D721Med (cell line): ENCODE data around the gene TAF12.
"Not testable (repeated sequence)": the region's sequence is repeated elsewhere in the genome, so short reads cannot be mapped to it uniquely, and the experiment has no call there.

Experiments
- DNase-seq: peaks from one replicate; pipeline ENCODE4 v3.0.0; 2011; ENCODE audit warnings: low spot score; ENCODE audit not compliant: insufficient read length
- FAIRE-seq: peaks from 2 replicates; lab custom pipeline; 2011; peaks lifted over from hg19 to GRCh38; lab: Jason Lieb, UNC
- TF ChIP-seq, protein P1 (sequence below): IDR thresholded peaks from 2 replicates; pipeline ENCODE4 v1.5.1; 2012; ENCODE audit warnings: mild to moderate bottlenecking, control low read depth; ENCODE audit not compliant: insufficient read depth; ENCODE audit errors: missing control alignments

Gene TAF12

DNA sequence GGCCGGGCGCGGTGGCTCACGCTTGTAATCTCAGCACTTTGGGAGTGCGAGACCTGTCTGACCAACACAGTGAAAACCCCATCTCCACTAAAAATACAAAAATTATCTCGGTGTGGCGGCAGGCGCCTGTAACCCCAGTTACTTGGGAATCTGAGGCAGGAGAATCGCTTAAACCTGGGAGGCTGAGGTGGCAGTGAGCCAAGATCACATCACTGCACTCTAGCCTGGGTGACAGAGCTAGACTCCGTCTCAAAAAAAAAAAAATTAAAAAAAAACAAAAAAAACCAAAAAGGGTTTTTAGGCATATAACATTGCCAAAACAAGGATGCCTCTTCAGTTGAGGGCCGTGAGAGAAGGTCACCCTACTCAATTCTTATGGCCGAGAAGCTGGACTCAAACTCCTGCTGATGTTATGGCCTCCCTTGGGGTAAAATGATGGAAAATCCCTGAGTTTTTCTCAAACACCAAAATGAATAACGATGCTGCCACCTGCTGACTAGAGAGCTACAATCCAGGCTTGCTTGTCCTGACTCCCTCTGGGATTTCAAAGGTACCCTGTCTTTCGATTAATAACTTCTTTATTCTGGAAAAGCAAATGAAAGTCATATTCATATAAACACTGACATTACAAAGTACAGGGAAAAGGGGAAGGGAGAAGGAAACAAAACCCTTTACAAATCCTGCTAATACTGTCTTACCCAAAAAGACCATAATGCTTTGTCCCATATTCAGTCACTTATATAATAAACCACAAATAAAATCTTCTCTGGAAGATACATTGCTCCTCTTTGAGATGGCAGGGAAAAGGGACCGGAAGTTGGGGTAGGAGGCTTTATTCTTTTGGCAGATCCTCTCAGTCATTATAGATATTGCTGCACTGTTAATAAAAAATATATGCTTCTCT, 40.1 kb downstream of the TAF12 start:
- TF ChIP-seq, protein P1, sequence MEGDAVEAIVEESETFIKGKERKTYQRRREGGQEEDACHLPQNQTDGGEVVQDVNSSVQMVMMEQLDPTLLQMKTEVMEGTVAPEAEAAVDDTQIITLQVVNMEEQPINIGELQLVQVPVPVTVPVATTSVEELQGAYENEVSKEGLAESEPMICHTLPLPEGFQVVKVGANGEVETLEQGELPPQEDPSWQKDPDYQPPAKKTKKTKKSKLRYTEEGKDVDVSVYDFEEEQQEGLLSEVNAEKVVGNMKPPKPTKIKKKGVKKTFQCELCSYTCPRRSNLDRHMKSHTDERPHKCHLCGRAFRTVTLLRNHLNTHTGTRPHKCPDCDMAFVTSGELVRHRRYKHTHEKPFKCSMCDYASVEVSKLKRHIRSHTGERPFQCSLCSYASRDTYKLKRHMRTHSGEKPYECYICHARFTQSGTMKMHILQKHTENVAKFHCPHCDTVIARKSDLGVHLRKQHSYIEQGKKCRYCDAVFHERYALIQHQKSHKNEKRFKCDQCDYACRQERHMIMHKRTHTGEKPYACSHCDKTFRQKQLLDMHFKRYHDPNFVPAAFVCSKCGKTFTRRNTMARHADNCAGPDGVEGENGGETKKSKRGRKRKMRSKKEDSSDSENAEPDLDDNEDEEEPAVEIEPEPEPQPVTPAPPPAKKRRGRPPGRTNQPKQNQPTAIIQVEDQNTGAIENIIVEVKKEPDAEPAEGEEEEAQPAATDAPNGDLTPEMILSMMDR = peak; percentile 81
- no peak for DNase-seq
- FAIRE-seq = no peak

DNA sequence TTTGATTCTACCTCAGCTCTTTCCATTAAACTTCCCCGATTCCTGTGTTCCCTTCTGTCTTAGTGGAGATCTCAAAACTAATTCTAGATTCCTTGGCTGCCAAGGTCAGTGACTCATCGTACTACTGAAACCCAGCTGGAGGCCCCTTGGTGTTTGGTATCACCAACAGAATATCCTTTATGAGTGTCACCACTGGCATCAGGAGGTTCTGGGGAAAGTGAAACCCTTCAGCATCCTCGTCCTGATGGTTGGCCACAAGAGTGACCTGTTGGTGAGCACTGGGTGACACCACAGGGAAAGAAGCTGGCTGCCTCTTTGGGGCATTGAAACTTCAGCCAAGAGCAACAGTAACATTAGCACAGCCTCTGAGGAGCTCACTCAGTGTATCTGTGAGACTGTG, 41.2 kb downstream of the TAF12 start:
- no peak for DNase-seq
- FAIRE-seq = no peak
- TF ChIP-seq, protein P1 = no peak

GRCh38 chr1:28596276-28596675, 46.6 kb downstream of the TAF12 start:
- not testable (repeated sequence) for DNase-seq, FAIRE-seq

- TF ChIP-seq, protein P1 = no peak
- DNase-seq (no peak), FAIRE-seq (no peak)
Measured at GRCh38 chr1:28595412-28596191, 47.3 kb downstream of the TAF12 start.

- not testable (repeated sequence) for DNase-seq, FAIRE-seq
Measured at GRCh38 chr1:28594686-28595411, 48.0 kb downstream of the TAF12 start.

DNA sequence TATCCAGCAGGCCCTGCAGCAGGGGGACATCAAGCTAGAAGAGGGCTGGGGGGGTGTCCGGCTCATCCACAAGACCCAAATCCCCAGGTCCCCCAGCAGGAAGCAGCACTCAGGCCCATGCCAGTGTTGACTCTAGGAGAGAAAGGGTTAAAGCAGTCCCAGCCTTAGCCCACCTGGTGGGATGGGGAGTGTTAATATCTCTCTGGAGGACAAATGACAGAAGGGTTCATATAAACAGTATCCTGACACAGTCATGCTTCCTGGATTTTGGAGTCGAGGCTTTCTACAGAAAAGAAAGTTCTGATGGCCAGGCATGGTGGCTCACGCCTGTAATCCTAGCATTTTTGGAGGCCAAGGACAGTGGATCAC, 48.9 kb downstream of the TAF12 start:
- DNase-seq, FAIRE-seq: not testable (repeated sequence)

DNA sequence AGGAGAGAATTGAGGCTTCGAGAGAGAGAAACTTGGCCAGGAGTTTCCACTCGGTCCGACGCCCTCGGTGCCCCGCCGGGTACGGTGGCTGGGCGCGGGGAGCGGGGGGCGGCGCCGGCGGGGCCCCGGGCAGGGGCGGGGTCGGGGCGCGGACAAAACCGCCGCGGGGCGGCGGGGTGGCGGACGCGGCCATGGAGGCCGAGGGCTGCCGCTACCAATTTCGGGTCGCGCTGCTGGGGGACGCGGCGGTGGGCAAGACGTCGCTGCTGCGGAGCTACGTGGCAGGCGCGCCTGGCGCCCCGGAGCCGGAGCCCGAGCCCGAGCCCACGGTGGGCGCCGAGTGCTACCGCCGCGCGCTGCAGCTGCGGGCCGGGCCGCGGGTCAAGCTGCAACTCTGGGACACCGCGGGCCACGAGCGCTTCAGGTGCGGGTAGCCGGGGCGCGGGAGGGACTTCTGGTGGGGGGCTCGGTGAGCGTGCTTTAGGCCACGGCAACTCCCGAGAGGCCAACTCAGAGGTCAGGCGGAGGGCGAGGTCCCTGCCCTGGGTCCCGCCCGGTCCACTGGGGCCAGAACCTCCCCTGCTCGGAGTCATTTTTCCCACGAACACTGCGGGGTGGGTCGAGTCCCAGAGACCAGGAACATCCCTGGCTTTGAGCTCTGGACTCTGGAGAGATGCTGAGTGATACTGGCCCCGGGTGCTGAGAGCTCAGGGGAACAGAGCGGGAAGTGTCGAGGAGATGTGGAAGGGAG, 50.4 kb downstream of the TAF12 start:
- FAIRE-seq = no peak
- TF ChIP-seq, protein P1 = no peak
- DNase-seq = no peak

GRCh38 chr1:28591708-28592320, 51.1 kb downstream of the TAF12 start, which contains the start of gene RAB42:
Gene RAB42, plus strand, starts transcription at chr1:28592265. Its CDS starts 247 bp downstream, at chr1:28592512.
- FAIRE-seq = no peak
- peak; percentile 60 for DNase-seq
- TF ChIP-seq, protein P1 = no peak

DNA sequence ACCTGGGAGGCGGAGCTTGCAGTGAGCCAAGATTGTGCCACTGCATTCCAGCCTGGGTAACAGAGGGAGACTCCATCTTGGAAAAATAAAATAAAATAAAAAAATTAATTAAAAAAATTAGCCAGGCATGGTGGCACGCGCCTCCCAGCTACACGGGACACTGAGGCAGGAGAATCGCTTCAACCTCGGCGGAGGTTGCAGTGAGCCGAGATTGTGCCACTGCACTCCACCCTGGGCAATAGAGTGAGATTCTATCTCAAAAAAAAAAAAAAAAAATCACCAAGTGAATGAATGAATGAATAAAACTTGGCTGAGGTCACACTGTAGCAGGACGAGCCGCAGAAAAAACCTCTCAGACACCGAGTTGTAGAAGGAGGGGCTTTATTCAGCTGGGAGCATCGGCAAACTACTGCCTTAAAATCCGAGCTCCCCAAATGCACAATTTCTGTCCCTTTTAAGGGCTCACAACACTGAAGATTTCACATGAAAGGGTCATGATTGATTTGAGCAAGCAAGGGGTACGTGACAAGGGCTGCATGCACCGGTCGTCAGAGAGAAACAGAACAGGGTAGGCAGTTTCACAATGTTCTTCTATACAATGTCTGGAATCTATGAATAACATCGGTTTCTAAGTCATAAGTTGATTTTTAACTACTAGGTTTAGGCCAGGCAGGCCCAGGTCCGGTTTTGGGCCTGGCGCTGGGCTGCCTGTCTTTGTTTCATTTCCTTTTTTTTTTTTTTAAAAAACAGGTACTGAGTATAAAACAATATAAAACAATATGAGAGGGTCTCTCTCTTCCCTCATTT, 56.1 kb downstream of the TAF12 start:
- FAIRE-seq, DNase-seq: not testable (repeated sequence)
